ENCODE data around the gene NR1I3.

The NR1I3 gene

GRCh38 chr1:161223805-161224694 is 14.0 kb downstream of the NR1I3 start:
- H3K4me3 ChIP-seq (replicated peaks; ENCODE audit: low read depth, low read length) = no peak overlapping the region
- no peaks in the 10 kb centered on the region for H3K27me3 ChIP-seq (replicated peaks; ENCODE audit: control insufficient read depth, insufficient read depth, low read length)
- TF ChIP-seq CTCF (IDR thresholded peaks at IDR 0.05; ENCODE audit: insufficient read depth, low read length, poor library complexity, severe bottlenecking) = no peak
- DNase-seq (ENCODE audit: extremely low read depth, insufficient read length) = no peak
- H3K36me3 ChIP-seq (ENCODE audit: control insufficient read depth, insufficient read depth, low read length) = peaks cover 4% of the 10 kb centered on the region

GRCh38 chr1:161222175-161223019 is 15.6 kb downstream of the NR1I3 start:
- Histone ChIP-seq H3K36me3 (ENCODE audit: control insufficient read depth, insufficient read depth, low read length) (no peaks in the 10 kb centered on the region), H3K27me3 (replicated peaks; ENCODE audit: control insufficient read depth, insufficient read depth, low read length) (no peaks in the 10 kb centered on the region), H3K4me3 (replicated peaks; ENCODE audit: low read depth, low read length) (no peak overlapping the region)
- no peak for DNase-seq (ENCODE audit: extremely low read depth, insufficient read length)
- TF ChIP-seq CTCF (IDR thresholded peaks at IDR 0.05; ENCODE audit: insufficient read depth, low read length, poor library complexity, severe bottlenecking) = no peak

GRCh38 chr1:161220002-161220401 is 18.0 kb downstream of the NR1I3 start:
- no peaks in the 10 kb centered on the region for H3K27me3 ChIP-seq (replicated peaks; ENCODE audit: control insufficient read depth, insufficient read depth, low read length)
- DNase-seq (ENCODE audit: extremely low read depth, insufficient read length) = no peak
- no peak for TF ChIP-seq CTCF (IDR thresholded peaks at IDR 0.05; ENCODE audit: insufficient read depth, low read length, poor library complexity, severe bottlenecking)
- H3K4me3 ChIP-seq (replicated peaks; ENCODE audit: low read depth, low read length) = no peak overlapping the region
- H3K36me3 ChIP-seq (ENCODE audit: control insufficient read depth, insufficient read depth, low read length) = peaks cover 4% of the 10 kb centered on the region

GRCh38 chr1:161219078-161219892 is 18.7 kb downstream of the NR1I3 start:
- no peaks in the 10 kb centered on the region for H3K27me3 ChIP-seq (replicated peaks; ENCODE audit: control insufficient read depth, insufficient read depth, low read length)
- H3K36me3 ChIP-seq (ENCODE audit: control insufficient read depth, insufficient read depth, low read length) = peaks cover 5% of the 10 kb centered on the region
- DNase-seq (ENCODE audit: extremely low read depth, insufficient read length) = no peak
- no peak overlapping the region for H3K4me3 ChIP-seq (replicated peaks; ENCODE audit: low read depth, low read length)
- TF ChIP-seq CTCF (IDR thresholded peaks at IDR 0.05; ENCODE audit: insufficient read depth, low read length, poor library complexity, severe bottlenecking) = no peak

- Histone ChIP-seq H3K4me3 (replicated peaks; ENCODE audit: low read depth, low read length) (no peak overlapping the region), H3K27me3 (replicated peaks; ENCODE audit: control insufficient read depth, insufficient read depth, low read length) (no peaks in the 10 kb centered on the region)
- no peak for DNase-seq (ENCODE audit: extremely low read depth, insufficient read length)
These were observed 19.5 kb downstream of the NR1I3 start for GRCh38 chr1:161218301-161219077.

More at GRCh38 chr1:161218301-161219077, 19.5 kb downstream of the NR1I3 start:
- no peak for TF ChIP-seq CTCF (IDR thresholded peaks at IDR 0.05; ENCODE audit: insufficient read depth, low read length, poor library complexity, severe bottlenecking)
- peaks cover 9% of the 10 kb centered on the region for H3K36me3 ChIP-seq (ENCODE audit: control insufficient read depth, insufficient read depth, low read length)
